ENCODE results near the gene CDC45. TPM values are rescaled to one million over a fixed set of nuclear protein-coding genes. Genes with fewer than 3 reads are reported as not detected.
"Not testable (repeated sequence)": the region's sequence is repeated elsewhere in the genome, so short reads cannot be mapped to it uniquely, and the experiment has no call there.

Gene CDC45
- total RNA-seq, result 10 to 100 TPM in 3 of 8 experiments, 1 to 10 TPM in 2, under 1 TPM in 3; 0.60 to 28.7 (median 1.2) TPM

GRCh38 chr22:19479355-19480172 is at the start of gene CDC45:
TSS of gene CDC45 (plus strand) at chr22:19479920. CDS start at chr22:19479969, 49 bp downstream.
- in situ Hi-C loops (cut with MboI; ENCODE audit: low pct_unique_long_range_greater_than_20kb in 2 of 9, low sequenced_read_pairs in 9 of 9, unreplicated experiment in 9 of 9), result loop anchor here in 1 of 9 experiments (10.0 kb wide), 1 partner anchor 145 kb away; no protein-coding TSS in a partner anchor
- H3K4me1 ChIP-seq (replicated peaks in 1 of 2), result peaks cover 5 to 6% of the 10 kb centered on the region in 2 donors
- peak; percentile 87 to 95 (median 94) for ATAC-seq (replicated peaks in 6 of 8)
- 0% methylated on average over 1 to 14 of the region's 50 CpGs; no CpG with 5 or more reads in 3 of the 10 experiments for WGBS, 10 experiments
- H3K27ac ChIP-seq, result peak within 1 kb of the TSS; percentile 97 to 99
- H3K4me3 ChIP-seq, result peak within 1 kb of the TSS; percentile 46 to 79 (median 56)

- in situ Hi-C loops (cut with MboI; ENCODE audit: low pct_unique_long_range_greater_than_20kb in 2 of 9, low sequenced_read_pairs in 9 of 9, unreplicated experiment in 9 of 9), result loop anchor here in 1 of 9 experiments (25.0 kb wide), 2 partner anchors 93 to 243 kb away; partner anchors contain the start of gene SLC25A1
- ATAC-seq (replicated peaks in 6 of 8), result no peak
- peak overlapping the region; percentile 58 to 80 (median 64) for H3K4me3 ChIP-seq
- H3K4me1 ChIP-seq (replicated peaks in 1 of 2), result peaks cover 13% of the 10 kb centered on the region in 2 donors
- 0 to 100% (median 39%) methylated on average over 1 to 7 of the region's 12 CpGs for WGBS, 10 experiments
- peak overlapping the region; percentile 92 to 93 for H3K27ac ChIP-seq
Observed at GRCh38 chr22:19429950-19430889, 49.5 kb upstream of the CDC45 start.

- peaks cover 13% of the 10 kb centered on the region in 2 donors for H3K4me1 ChIP-seq (replicated peaks in 1 of 2)
- whole genome bisulfite sequencing, 10 experiments, result 0% methylated on average over 1 to 7 of the region's 53 CpGs; no CpG with 5 or more reads in 4 of the 10 experiments
- ATAC-seq (replicated peaks in 6 of 8), result peak in 2 of 8 experiments; percentile 0 to 1
Observed at GRCh38 chr22:19430890-19431541, 48.7 kb upstream of the CDC45 start.

GRCh38 chr22:19431649-19432132 is 48.0 kb upstream of the CDC45 start, which contains the start of gene HIRA:
TSS of gene HIRA (minus strand) at chr22:19431733. CDS start at chr22:19431476, 257 bp downstream.
- H3K4me1 ChIP-seq (replicated peaks in 1 of 2), result peaks cover 13% of the 10 kb centered on the region in 2 donors
- H3K27ac ChIP-seq, result peak within 1 kb of the TSS; percentile 92 to 93
- WGBS, 10 experiments, result 0% methylated on average over 2 to 5 of the region's 66 CpGs; no CpG with 5 or more reads in 8 of the 10 experiments
- in situ Hi-C loops (cut with MboI; ENCODE audit: low pct_unique_long_range_greater_than_20kb in 2 of 9, low sequenced_read_pairs in 9 of 9, unreplicated experiment in 9 of 9), result loop anchor here in 1 of 9 experiments (25.0 kb wide), 2 partner anchors 94 to 244 kb away; partner anchors contain the start of gene SLC25A1
- ATAC-seq (replicated peaks in 6 of 8), result peak; percentile 32 to 69 (median 60)
- peak within 1 kb of the TSS; percentile 58 to 80 (median 64) for H3K4me3 ChIP-seq

More at GRCh38 chr22:19430890-19431541, 48.7 kb upstream of the CDC45 start:
- Histone ChIP-seq H3K27ac (peak overlapping the region; percentile 92 to 93), H3K4me3 (peak overlapping the region; percentile 58 to 80 (median 64))
- in situ Hi-C loops (cut with MboI; ENCODE audit: low pct_unique_long_range_greater_than_20kb in 2 of 9, low sequenced_read_pairs in 9 of 9, unreplicated experiment in 9 of 9), result loop anchor here in 1 of 9 experiments (25.0 kb wide), 2 partner anchors 94 to 244 kb away; partner anchors contain the start of gene SLC25A1

GRCh38 chr22:19432133-19432851 is 47.4 kb upstream of the CDC45 start, which contains the start of gene MRPL40:
TSS of gene MRPL40 (plus strand) at chr22:19432545. CDS start at chr22:19432555, 10 bp downstream.
- H3K4me1 ChIP-seq (replicated peaks in 1 of 2), result peaks cover 13% of the 10 kb centered on the region in 2 donors
- peak within 1 kb of the TSS; percentile 92 to 93 for H3K27ac ChIP-seq
- in situ Hi-C loops (cut with MboI; ENCODE audit: low pct_unique_long_range_greater_than_20kb in 2 of 9, low sequenced_read_pairs in 9 of 9, unreplicated experiment in 9 of 9), result loop anchor here in 1 of 9 experiments (25.0 kb wide), 2 partner anchors 95 to 245 kb away; partner anchors contain the start of gene SLC25A1
- peak; percentile 75 to 93 (median 90) for ATAC-seq (replicated peaks in 6 of 8)
- peak within 1 kb of the TSS; percentile 58 to 80 (median 64) for H3K4me3 ChIP-seq
- WGBS, 10 experiments, result 0 to 3% (median 0%) methylated on average over 2 to 6 of the region's 74 CpGs; no CpG with 5 or more reads in 5 of the 10 experiments

GRCh38 chr22:19434401-19434800 is 45.3 kb upstream of the CDC45 start:
- ATAC-seq (replicated peaks in 6 of 8), result no peak
- H3K27ac ChIP-seq, result no peak overlapping the region
- H3K4me1 ChIP-seq (replicated peaks in 1 of 2), result peaks cover 13% of the 10 kb centered on the region in 2 donors
- in situ Hi-C loops (cut with MboI; ENCODE audit: low pct_unique_long_range_greater_than_20kb in 2 of 9, low sequenced_read_pairs in 9 of 9, unreplicated experiment in 9 of 9), result loop anchor here in 1 of 9 experiments (25.0 kb wide), 2 partner anchors 97 to 247 kb away; partner anchors contain the start of gene SLC25A1
- WGBS, 10 experiments, result 20 to 100% (median 97%) methylated on average over 1 to 7 of the region's 7 CpGs; no CpG with 5 or more reads in 1 of the 10 experiments
- no peak overlapping the region for H3K4me3 ChIP-seq

- no peak for ATAC-seq (replicated peaks in 6 of 8)
- Histone ChIP-seq H3K4me1 (replicated peaks in 1 of 2) (peaks cover 9 to 11% of the 10 kb centered on the region in 2 donors), H3K4me3 (no peak overlapping the region), H3K27ac (no peak overlapping the region)
- in situ Hi-C loops (cut with MboI; ENCODE audit: low pct_unique_long_range_greater_than_20kb in 2 of 9, low sequenced_read_pairs in 9 of 9, unreplicated experiment in 9 of 9), result loop anchor here in 1 of 9 experiments (25.0 kb wide), 2 partner anchors 98 to 248 kb away; partner anchors contain the start of gene SLC25A1
- WGBS, 10 experiments, result 43 to 100% (median 73%) methylated on average over 1 to 2 of the region's 2 CpGs; no CpG with 5 or more reads in 2 of the 10 experiments
Observed at GRCh38 chr22:19434829-19435580, 44.7 kb upstream of the CDC45 start.

GRCh38 chr22:19436444-19437161 is 43.1 kb upstream of the CDC45 start:
- not testable (repeated sequence) for H3K4me3 ChIP-seq; H3K4me1 ChIP-seq (replicated peaks in 1 of 2); H3K27ac ChIP-seq; ATAC-seq (replicated peaks in 6 of 8)
- WGBS, 10 experiments, result 63 to 100% (median 100%) methylated on average over 1 to 5 of the region's 9 CpGs; no CpG with 5 or more reads in 1 of the 10 experiments
- in situ Hi-C loops (cut with MboI; ENCODE audit: low pct_unique_long_range_greater_than_20kb in 2 of 9, low sequenced_read_pairs in 9 of 9, unreplicated experiment in 9 of 9), result loop anchor here in 1 of 9 experiments (25.0 kb wide), 2 partner anchors 99 to 249 kb away; partner anchors contain the start of gene SLC25A1

GRCh38 chr22:19438298-19438697 is 41.4 kb upstream of the CDC45 start:
- no peak for ATAC-seq (replicated peaks in 6 of 8)

More at GRCh38 chr22:19438298-19438697, 41.4 kb upstream of the CDC45 start:
- WGBS, 10 experiments, result 72 to 100% (median 87%) methylated on average over 2 to 7 of the region's 7 CpGs; no CpG with 5 or more reads in 1 of the 10 experiments
- H3K4me3 ChIP-seq, result no peak overlapping the region
- peaks cover 3 to 4% of the 10 kb centered on the region in 2 donors for H3K4me1 ChIP-seq (replicated peaks in 1 of 2)
- no peak overlapping the region for H3K27ac ChIP-seq
- in situ Hi-C loops (cut with MboI; ENCODE audit: low pct_unique_long_range_greater_than_20kb in 2 of 9, low sequenced_read_pairs in 9 of 9, unreplicated experiment in 9 of 9), result loop anchor here in 1 of 9 experiments (25.0 kb wide), 2 partner anchors 101 to 251 kb away; partner anchors contain the start of gene SLC25A1

All from motor neuron (in vitro differentiated cells).